Retinal pigment epithelial cell (primary cell): ENCODE data around the gene SH3RF3.

ENCODE experiments used
- DNase-seq: peaks from one replicate; pipeline ENCODE4 v3.0.0-alpha.2; 2010; ENCODE audit warnings: low read depth
- H3K4me3 ChIP-seq: 2 replicates; pipeline ENCODE4 v1.5.1; 2011; ENCODE audit warnings: mild to moderate bottlenecking, low read length, control low read depth, moderate library complexity
- CTCF ChIP-seq: conservative IDR thresholded peaks from 2 replicates; pipeline ENCODE4 v1.5.1; 2011; ENCODE audit warnings: low read depth, low read length, control low read depth, inconsistent platforms

Gene SH3RF3

GRCh38 chr2:109396202-109397180 is 267.5 kb downstream of the SH3RF3 start:
- H3K4me3 ChIP-seq: no peak overlapping the region
- DNase-seq: no peak
- no peak for TF ChIP-seq CTCF

- TF ChIP-seq CTCF: no peak
- no peak for DNase-seq
- H3K4me3 ChIP-seq: no peak overlapping the region
Measured at GRCh38 chr2:109397893-109398292, 268.9 kb downstream of the SH3RF3 start.

GRCh38 chr2:109398366-109399015 is 269.5 kb downstream of the SH3RF3 start:
- no peak for DNase-seq
- TF ChIP-seq CTCF: no peak
- H3K4me3 ChIP-seq: no peak overlapping the region

GRCh38 chr2:109399066-109399465 is 270.1 kb downstream of the SH3RF3 start:
- DNase-seq: no peak
- H3K4me3 ChIP-seq: no peak overlapping the region
- TF ChIP-seq CTCF: no peak

GRCh38 chr2:109400102-109400501 is 271.1 kb downstream of the SH3RF3 start:
- no peak for DNase-seq
- no peak for TF ChIP-seq CTCF
- H3K4me3 ChIP-seq: no peak overlapping the region

GRCh38 chr2:109401370-109401769 is 272.4 kb downstream of the SH3RF3 start:
- TF ChIP-seq CTCF: no peak
- no peak for DNase-seq
- no peak overlapping the region for H3K4me3 ChIP-seq
